ENCODE measurements around the gene SLC2A11.

- TF ChIP-seq ZNF274 (IDR thresholded peaks at IDR 0.05; ENCODE audit: low read depth, low read length) (no peak), YY1 (IDR thresholded peaks at IDR 0.05; ENCODE audit: insufficient read depth, insufficient read length) (no peak)
Measured at GRCh38 chr22:23888615-23889401, 31.1 kb downstream of the SLC2A11 start.
